NCI-H2107 treated with DMSO at 0.1 percent for 48 hours (cell line): ENCODE data around the gene FBH1.

Source experiments
- DNase-seq: peaks from one replicate; lab custom pipeline; 2025; ENCODE audit not compliant: unreplicated experiment; lab: John Stamatoyannopoulos, UW

FBH1 gene

DNA sequence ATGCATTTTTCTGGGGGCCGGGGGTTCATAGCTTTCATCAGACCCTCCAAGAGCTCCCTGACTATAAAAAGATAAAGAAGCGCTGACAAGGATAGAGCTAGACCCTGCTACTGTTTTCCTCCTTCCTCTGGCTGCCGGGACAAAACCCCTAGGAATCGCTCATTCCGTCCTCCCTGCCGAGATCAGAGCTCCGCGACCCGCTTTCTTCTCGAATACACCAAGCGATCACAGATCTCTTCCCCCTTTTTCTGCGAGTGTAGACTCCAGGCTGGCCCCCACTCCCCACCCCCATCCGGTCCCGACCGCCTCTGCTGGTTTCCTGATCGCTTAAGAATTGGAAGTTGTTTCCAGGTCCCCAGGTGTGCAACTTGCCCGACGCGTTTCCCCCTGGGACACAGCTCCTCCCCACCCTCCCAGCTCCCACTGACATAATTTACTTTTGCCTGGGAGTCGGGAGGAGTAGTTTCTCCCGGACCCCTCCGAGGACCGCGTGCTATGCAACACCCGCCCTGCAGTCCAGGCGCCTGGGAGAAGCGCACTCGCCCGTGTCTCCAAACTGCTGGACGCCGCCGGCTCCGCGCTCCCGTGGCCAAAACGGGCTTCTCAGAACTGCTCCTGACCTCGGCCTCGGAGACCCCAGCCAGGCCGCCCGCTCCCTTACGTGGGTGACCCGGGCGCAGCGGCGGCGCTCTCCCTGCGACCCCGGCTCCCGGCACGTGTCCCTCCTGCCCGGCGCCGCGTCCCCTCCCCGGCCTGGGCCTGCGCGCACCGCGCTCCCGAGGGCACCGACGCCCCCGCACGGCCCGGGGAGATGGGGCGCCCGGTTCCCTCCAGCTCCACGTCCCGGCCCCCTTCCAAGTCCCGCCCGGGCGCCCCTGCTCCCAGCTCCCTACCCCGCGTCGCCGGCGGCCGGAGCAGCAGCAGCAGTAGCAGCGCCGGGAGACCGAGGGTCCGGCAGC is 86.7 kb downstream of the FBH1 start:
- no peak for DNase-seq

DNA sequence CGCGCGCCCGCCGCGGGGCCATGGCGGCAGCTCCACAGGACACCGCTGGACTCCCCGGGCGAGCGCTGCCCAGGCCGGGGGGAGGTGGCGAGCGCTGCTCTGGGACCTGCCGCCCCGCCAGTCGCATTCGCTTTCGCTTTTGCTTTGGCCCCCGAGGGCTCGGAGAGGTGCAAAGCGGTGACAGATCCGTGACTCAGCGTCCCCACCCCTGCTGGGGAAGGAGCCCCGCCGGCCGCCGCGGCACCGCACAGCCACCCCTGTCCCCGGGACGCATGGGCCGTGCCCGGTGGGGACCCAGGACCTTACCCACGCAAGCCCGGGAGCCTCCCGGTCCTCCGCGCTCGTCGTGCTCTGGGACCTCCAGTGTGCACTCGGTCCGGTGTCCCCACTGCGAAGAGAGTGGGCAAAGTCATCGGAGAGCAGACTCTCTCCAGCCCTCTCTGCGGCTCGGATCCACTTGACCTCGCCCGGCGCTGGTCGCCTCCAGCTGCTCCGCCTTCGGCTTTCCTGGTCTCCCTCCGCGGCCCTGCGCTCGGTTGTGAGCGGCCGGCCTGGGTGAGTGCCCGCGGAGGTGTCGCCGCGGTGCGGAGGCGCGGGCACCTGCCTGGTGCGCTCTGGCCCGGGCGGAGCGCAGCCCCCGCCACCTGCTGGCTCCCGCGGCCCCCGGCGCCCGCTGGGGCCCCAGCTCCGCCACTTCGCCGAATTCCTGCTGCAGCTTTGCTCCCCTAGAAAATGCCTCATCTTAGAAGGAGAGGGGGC is 87.6 kb downstream of the FBH1 start, which contains the start of gene IL15RA:
Gene IL15RA, minus strand, starts transcription at position 73 of the 759 bp plus-strand sequence. Its CDS starts 51 bp downstream, at position 22.
- no peak for DNase-seq

DNA sequence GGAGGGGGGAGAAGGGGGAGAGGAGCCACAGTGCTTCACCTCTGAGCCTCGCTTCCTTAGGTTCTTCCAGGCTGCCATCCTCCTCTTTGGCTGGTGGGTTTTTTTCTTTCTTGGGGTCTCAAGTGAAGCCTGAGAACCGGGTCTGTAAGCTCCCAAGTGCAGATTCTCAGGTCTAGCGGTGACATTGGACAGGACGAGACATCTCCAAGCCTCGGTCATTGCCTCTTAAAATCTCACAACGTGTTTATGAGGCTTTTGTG is 88.1 kb downstream of the FBH1 start:
- DNase-seq = no peak

DNA sequence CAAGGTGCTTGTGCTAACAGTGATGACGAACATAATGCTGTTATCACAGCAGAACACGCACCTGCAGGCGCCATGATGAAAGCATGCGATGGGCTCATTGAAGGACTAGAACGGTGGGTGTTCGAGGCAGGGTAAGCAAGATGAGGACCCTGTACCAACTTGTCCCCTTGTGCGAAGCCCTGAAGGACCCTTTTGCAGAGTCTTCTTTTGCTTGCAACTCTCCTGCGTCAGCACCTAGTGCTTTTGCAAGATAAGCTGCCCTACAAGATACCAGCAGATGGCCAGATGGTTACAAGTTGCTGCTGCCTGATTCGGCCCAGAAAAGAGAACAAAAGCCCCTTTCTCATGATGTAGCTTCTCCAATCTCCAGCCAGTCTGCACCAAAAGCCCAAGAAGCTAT is 91.5 kb downstream of the FBH1 start:
- DNase-seq = no peak

DNA sequence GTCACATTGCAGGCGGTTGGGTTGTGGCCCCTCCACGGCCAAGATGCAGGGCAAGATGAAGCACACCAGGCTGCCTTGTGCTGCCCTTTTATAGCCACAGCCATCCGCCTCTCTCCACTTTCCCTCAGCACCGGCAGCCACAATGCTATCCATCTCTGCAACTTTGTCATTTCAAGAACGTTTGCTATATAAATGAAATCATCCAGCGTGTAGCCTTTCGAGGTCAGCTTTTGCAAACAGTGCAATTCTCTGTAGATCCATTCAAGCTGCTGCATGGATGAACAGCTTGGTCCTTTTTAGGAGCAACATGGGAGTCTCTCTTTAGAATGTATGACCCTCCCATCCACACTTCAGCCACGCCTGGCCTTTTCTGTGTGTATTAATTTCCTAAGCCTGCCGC is 93.7 kb downstream of the FBH1 start:
- DNase-seq = no peak

DNA sequence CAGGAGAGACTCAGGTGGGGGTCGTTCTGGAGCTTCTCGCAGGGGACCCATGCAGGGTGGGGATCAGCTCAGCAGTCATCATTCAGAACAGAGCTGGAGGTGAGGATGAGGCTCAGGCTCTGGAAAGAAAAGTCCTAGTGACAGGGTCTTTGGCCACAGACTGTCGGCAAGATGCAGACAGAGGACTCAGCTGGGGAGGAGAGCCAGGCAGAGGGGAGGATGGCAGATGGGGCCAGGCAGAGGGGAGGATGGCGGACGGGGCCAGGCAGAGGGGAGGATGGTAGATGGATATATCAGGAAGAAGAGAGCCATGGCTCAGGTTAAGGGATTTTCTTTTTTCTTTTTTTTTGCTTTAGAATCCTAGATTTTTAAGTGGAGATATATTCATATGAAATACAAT is 95.0 kb downstream of the FBH1 start:
- DNase-seq = no peak
